Stomach (tissue), 4 donors: Measurements from ENCODE around the gene TLR9.

Source experiments
- CTCF ChIP-seq, 7 experiments: fragments of 450-650 bp in 4 of 7; fragments of 200-600 bp in 3 of 7; sonication (generic) in 3 of 7; IDR thresholded peaks; one replicate each; pipeline ENCODE4 v1.5.1; 2016 to 2019; ENCODE audit warnings: antibody characterized with exemption in 7 of 7, control low read depth in 2 of 7, mild to moderate bottlenecking in 1 of 7
- POLR2A ChIP-seq, 4 donors: fragments of 450-650 bp; IDR thresholded peaks; one replicate each; pipeline ENCODE4 v1.6.1; 2016; ENCODE audit warnings: antibody characterized with exemption in 4 of 4, control low read depth in 2 of 4, mild to moderate bottlenecking in 1 of 4, moderate library complexity in 1 of 4
- POLR2AphosphoS5 ChIP-seq, 3 donors: sonication (generic); formaldehyde crosslinking; IDR thresholded peaks; one replicate each; pipeline ENCODE4 v1.6.1; 2016; ENCODE audit warnings: antibody characterized with exemption in 3 of 3

GRCh38 chr3:52205727-52206372 is 19.6 kb downstream of the TLR9 start:
- TF ChIP-seq POLR2A (IDR thresholded peaks at IDR 0.05) (no peak), CTCF (IDR thresholded peaks at IDR 0.05) (no peak), POLR2AphosphoS5 (IDR thresholded peaks at IDR 0.05) (no peak)
